Activated naive CD4-positive, alpha-beta T cell treated with anti-CD3 and anti-CD28 coated beads, Interleukin-2, amount 50 U/mL, for 72 hours (primary cell): ENCODE data around the gene CAMK2N1. TPM values are rescaled to one million over a fixed set of nuclear protein-coding genes. Genes with fewer than 3 reads are reported as not detected.
"Not testable (repeated sequence)": the region's sequence is repeated elsewhere in the genome, so short reads cannot be mapped to it uniquely, and the experiment has no call there.

ENCODE experiments used
- ATAC-seq, 2 donors: fragments of 150-1000 bp; cut with Tn5 transposase; 2 replicates each; pipeline ENCODE4 v1.10.0; 2021; ENCODE audit warnings: mild to moderate bottlenecking in 2 of 2, moderate library complexity in 2 of 2
- DNase-seq, 2 donors: peaks; one replicate each; pipeline ENCODE4 v3.0.0; 2021 to 2022; ENCODE audit warnings: low spot score in 2 of 2
- H3K27ac Mint-ChIP-seq, 2 donors: one replicate each; pipeline ENCODE4 v1.8.0; 2022; ENCODE audit warnings: mild to moderate bottlenecking in 2 of 2, mixed read lengths in 2 of 2
- H3K36me3 Mint-ChIP-seq, 2 donors: one replicate each; pipeline ENCODE4 v1.8.0; 2022; ENCODE audit warnings: mixed read lengths in 2 of 2
- H3K9me3 Mint-ChIP-seq, 2 donors: one replicate each; pipeline ENCODE4 v1.8.0; 2022; ENCODE audit warnings: mixed read lengths in 2 of 2
- total RNA-seq, 2 donors: library from RNA; stranded (reverse); gene quantifications; one replicate each; pipeline ENCODE4 v1.2.3, GENCODE V29; 2022

Gene CAMK2N1
- total RNA-seq, 2 donors from 2014 or later: 0.25 to 0.51 TPM

- ATAC-seq (no peak), DNase-seq (no peak)
- Mint-ChIP-seq H3K36me3 (peaks cover 6 to 12% of the 10 kb centered on the region in 2 donors), H3K27ac (no peak overlapping the region), H3K9me3 (no peaks in the 10 kb centered on the region)
Measured at GRCh38 chr1:20500716-20501115, 14.7 kb upstream of the CAMK2N1 start.

GRCh38 chr1:20499718-20500117, 13.7 kb upstream of the CAMK2N1 start:
- ATAC-seq (no peak), DNase-seq (no peak)
- no peak overlapping the region for H3K27ac Mint-ChIP-seq
- H3K36me3 Mint-ChIP-seq: peaks cover 6 to 12% of the 10 kb centered on the region in 2 donors
- no peaks in the 10 kb centered on the region for H3K9me3 Mint-ChIP-seq

DNA sequence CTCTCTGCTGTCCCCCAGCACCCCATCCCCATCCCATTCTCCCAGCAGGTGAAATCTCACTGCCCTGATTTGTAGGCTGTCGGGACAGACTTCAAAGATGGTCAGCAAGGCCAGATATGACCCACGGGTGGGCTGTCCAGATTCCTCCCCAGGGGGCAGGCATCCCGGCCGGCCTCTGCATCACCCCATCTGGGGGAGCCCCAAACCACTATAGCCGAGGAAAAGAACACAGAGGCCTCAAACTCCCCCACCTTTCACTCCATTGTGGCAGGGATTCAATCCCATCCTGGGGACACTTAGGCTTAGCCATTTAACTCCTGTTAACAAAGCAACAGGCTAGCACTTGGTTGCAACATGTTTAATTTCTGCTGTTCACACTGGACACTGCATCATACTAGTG, 13.1 kb upstream of the CAMK2N1 start:
- H3K27ac Mint-ChIP-seq: no peak overlapping the region
- H3K36me3 Mint-ChIP-seq: peaks cover 6 to 12% of the 10 kb centered on the region in 2 donors
- no peaks in the 10 kb centered on the region for H3K9me3 Mint-ChIP-seq
- no peak for DNase-seq
- ATAC-seq: no peak

GRCh38 chr1:20498116-20498515, 12.1 kb upstream of the CAMK2N1 start:
- Mint-ChIP-seq H3K36me3 (peaks cover 6 to 12% of the 10 kb centered on the region in 2 donors), H3K9me3 (no peaks in the 10 kb centered on the region), H3K27ac (peak overlapping the region in 1 of 2 donors; percentile 35)
- ATAC-seq: no peak
- DNase-seq: no peak

DNA sequence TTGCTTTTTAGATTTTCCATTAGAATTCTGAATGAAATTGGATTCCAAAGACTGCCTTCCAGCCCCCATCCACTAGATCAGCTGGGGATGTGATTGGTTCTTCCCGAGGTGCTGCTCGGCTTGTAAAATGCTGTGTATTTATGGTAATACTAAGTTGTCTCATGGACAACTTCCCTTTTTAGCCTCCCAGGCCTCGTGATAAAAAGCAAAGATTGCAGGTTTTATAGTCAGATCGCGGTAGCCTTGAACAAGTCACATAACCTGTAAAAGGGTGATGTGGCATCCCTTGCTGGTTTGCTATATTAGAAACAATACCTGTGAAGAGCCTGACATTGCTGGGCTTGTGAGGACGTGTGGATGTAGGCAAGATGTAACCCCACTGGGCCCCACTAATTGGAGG, 11.5 kb upstream of the CAMK2N1 start:
- H3K36me3 Mint-ChIP-seq: peaks cover 6 to 12% of the 10 kb centered on the region in 2 donors

DNA sequence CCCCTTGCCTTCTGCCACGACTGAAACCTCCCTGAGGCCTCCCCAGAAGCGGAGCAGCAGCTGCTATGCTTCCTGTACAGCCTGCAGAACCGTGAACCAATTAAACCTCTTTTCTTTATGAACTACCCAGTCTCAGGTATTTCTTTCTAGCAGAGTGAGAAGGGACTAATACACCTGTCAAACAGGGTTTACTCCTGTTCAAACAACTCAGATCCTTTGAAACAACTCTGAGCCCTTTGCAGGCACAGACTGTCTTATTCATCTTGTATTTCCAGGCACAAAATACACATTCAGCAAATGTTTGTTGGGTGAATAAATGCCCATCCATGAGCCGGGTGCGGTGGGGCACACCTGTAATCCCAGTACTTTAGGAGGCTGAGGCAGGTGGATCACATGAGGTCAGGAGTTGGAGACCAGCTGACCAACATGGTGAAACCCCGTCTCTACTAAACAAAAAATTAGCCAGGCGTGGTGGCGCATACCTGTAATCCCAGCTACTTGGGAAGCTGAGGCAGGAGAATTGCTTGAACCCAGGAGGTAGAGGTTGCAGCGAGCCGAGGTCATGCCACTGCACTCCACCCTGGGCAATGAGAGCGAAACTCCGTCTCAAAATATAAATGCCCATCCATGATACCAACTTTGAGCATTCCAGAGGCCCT, 10.8 kb upstream of the CAMK2N1 start:
- H3K9me3 Mint-ChIP-seq, ATAC-seq, DNase-seq: not testable (repeated sequence)
- Mint-ChIP-seq H3K36me3 (peaks cover 6 to 12% of the 10 kb centered on the region in 2 donors), H3K27ac (peak overlapping the region; percentile 86 to 96)

More for the DNA sequence above, 11.5 kb upstream of the CAMK2N1 start:
- no peak for ATAC-seq
- no peaks in the 10 kb centered on the region for H3K9me3 Mint-ChIP-seq
- H3K27ac Mint-ChIP-seq: peak overlapping the region in 1 of 2 donors; percentile 35
- DNase-seq: no peak

GRCh38 chr1:20496241-20496661, 10.2 kb upstream of the CAMK2N1 start:
- peak; percentile 88 to 92 for ATAC-seq
- Mint-ChIP-seq H3K36me3 (peaks cover 6 to 12% of the 10 kb centered on the region in 2 donors), H3K27ac (peak overlapping the region; percentile 86 to 96), H3K9me3 (no peaks in the 10 kb centered on the region)
- DNase-seq: peak in 1 of 2 donors; percentile 64

DNA sequence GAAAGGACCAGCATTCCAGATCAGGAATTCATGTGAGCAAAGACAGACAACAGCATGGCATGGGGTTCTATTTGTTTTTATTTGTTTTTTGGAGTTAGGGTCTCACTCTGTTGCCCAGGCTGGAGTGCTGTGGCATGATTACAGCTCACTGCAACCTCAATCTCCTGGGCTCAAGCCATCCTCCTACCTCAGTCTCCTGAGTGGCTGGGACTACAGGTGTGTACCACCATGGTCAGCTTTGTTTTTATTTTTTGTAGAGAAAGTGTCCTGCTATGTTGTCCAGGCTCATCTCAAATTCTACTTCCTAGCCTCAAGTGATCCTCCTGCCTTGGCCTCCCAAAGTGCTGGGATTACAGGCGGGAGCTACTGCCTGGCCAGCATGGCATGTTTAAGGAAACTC, 9.7 kb upstream of the CAMK2N1 start:
- H3K27ac Mint-ChIP-seq: peak overlapping the region; percentile 79 to 86

DNA sequence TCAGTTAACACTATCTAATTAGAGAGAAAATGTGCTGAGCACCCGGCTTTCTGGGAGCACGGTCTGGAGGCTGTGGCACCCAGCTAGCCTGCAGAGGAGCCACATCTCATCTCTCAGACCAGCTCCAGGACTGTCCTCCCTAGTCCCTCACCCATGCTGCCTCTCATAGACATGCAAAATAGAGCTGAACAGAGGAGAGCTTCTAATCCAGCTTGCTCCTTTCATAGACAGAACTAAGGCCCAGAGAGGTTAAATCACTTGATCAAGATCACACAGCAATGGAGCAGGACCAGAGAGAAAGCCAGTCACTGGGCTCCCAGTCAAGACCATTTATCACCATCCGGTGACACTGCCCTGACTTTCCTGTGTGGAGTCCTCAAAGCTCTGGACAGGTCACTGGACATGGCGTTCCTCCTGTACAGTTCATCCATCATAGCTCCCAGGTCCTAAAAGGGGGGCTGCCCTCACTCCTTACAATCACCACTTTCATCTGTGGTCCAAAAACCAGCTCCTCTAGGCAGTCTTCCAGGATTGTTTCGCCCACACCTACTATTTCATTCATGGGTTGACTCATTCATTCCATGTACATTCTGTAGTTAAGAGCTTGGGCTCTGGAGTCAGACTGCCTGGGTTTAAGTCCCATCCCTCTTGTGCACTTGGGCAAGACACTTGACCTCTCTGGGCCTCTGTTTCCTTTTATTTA, 8.8 kb upstream of the CAMK2N1 start:
- peaks cover 0 to 12% of the 10 kb centered on the region in 2 donors for H3K36me3 Mint-ChIP-seq
- H3K27ac Mint-ChIP-seq: peak overlapping the region; percentile 79 to 86
- ATAC-seq: no peak
- no peaks in the 10 kb centered on the region for H3K9me3 Mint-ChIP-seq
- DNase-seq: no peak

More for the DNA sequence above, 9.7 kb upstream of the CAMK2N1 start:
- ATAC-seq (no peak), DNase-seq (no peak)
- no peaks in the 10 kb centered on the region for H3K9me3 Mint-ChIP-seq
- peaks cover 0 to 12% of the 10 kb centered on the region in 2 donors for H3K36me3 Mint-ChIP-seq

GRCh38 chr1:20493839-20494608, 8.0 kb upstream of the CAMK2N1 start:
- ATAC-seq (peak in 1 of 2 donors; percentile 16), DNase-seq (peak; percentile 75 to 90)
- no peaks in the 10 kb centered on the region for H3K9me3 Mint-ChIP-seq
- H3K27ac Mint-ChIP-seq: no peak overlapping the region
- H3K36me3 Mint-ChIP-seq: peaks cover 0 to 12% of the 10 kb centered on the region in 2 donors

- H3K27ac Mint-ChIP-seq: peak overlapping the region in 1 of 2 donors; percentile 58
- DNase-seq (no peak), ATAC-seq (no peak)
- H3K36me3 Mint-ChIP-seq: peaks cover 0 to 12% of the 10 kb centered on the region in 2 donors
- H3K9me3 Mint-ChIP-seq: no peaks in the 10 kb centered on the region
Measured at GRCh38 chr1:20493309-20493708, 7.3 kb upstream of the CAMK2N1 start.

- H3K36me3 Mint-ChIP-seq: peaks cover 0 to 12% of the 10 kb centered on the region in 2 donors
- peak overlapping the region in 1 of 2 donors; percentile 58 for H3K27ac Mint-ChIP-seq
- no peaks in the 10 kb centered on the region for H3K9me3 Mint-ChIP-seq
- DNase-seq: no peak
- no peak for ATAC-seq
Measured at GRCh38 chr1:20492751-20493150, 6.7 kb upstream of the CAMK2N1 start.

DNA sequence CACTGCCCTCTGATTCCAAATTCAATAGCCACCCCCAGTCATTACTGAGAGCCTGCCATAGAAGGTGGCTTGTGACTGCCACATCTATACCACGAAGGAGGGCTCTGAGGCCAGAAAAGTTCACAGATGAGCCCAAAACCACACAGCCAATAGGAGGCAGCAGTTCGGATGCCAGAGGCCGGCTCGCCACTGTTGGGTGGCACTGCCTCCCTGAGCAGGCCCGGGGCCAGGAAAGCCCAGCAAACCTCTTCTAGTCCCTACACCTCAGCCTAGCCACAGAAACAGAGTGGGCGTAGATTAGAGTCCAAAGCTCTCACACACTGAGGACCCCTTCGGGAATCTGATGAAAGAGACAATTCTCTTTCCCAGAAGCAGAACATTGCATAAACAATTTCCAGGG, 5.9 kb upstream of the CAMK2N1 start:
- Mint-ChIP-seq H3K36me3 (peaks cover 0 to 5% of the 10 kb centered on the region in 2 donors), H3K9me3 (no peaks in the 10 kb centered on the region), H3K27ac (no peak overlapping the region)
- ATAC-seq: no peak
- no peak for DNase-seq

DNA sequence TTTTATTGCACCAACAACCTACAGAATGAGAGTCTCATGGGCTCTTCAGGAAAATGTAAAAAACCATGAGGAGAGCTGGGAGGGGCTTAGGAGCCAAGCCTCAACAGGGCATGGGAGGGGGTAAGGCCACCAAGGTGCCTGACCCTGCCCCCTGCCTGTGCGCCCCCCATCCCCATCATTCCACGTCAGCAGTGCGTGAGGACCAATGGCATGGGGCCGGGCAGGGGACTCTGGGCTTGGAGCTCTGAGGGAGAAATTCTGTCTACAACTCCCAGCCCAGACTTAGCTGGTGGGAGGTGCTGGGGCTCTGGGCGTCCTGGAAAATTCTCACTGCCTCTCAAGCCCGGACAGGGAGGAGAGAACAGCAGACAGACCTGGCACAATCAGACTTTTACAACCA, 5.2 kb upstream of the CAMK2N1 start:
- no peak for DNase-seq
- H3K27ac Mint-ChIP-seq: no peak overlapping the region
- no peaks in the 10 kb centered on the region for H3K36me3 Mint-ChIP-seq
- ATAC-seq: no peak
- H3K9me3 Mint-ChIP-seq: no peaks in the 10 kb centered on the region

- ATAC-seq (no peak), DNase-seq (no peak)
- Mint-ChIP-seq H3K36me3 (peaks cover 0 to 6% of the 10 kb centered on the region in 2 donors), H3K9me3 (no peaks in the 10 kb centered on the region), H3K27ac (no peak overlapping the region)
Measured at GRCh38 chr1:20487236-20487590, 1.2 kb upstream of the CAMK2N1 start.

GRCh38 chr1:20486457-20487235, 636 bp upstream of the CAMK2N1 start:
- H3K9me3 Mint-ChIP-seq: no peaks in the 10 kb centered on the region
- ATAC-seq (peak in 1 of 2 donors; percentile 58), DNase-seq (no peak)
- H3K36me3 Mint-ChIP-seq: peaks cover 0 to 6% of the 10 kb centered on the region in 2 donors
- no peak overlapping the region for H3K27ac Mint-ChIP-seq
